Measurements from ENCODE around the gene LYST. TPM values are rescaled to one million over a fixed set of nuclear protein-coding genes. Genes with fewer than 3 reads are reported as not detected.

LYST gene
- total RNA-seq, 2 experiments from 2014 or later = 24.7 to 26.8 TPM

GRCh38 chr1:235735621-235736020 is 131.1 kb downstream of the LYST start:
- peaks cover 2% of the 10 kb centered on the region for H3K4me1 Mint-ChIP-seq
- ChIA-PET CTCF (interaction anchor here (0.6 kb wide), 1 partner anchor 46 kb away, joined by 4 read pairs; no protein-coding TSS in a partner anchor), POLR2A (no interaction called here)
- H3K4me3 Mint-ChIP-seq = no peak overlapping the region
- no peak overlapping the region for H3K27ac Mint-ChIP-seq
- no peak for DNase-seq
- no peaks in the 10 kb centered on the region for H3K27me3 Mint-ChIP-seq
- H3K9me3 Mint-ChIP-seq = no peaks in the 10 kb centered on the region
- peaks cover 24% of the 10 kb centered on the region for H3K36me3 Mint-ChIP-seq (ENCODE audit: low read depth)

- no peak overlapping the region for H3K4me3 Mint-ChIP-seq
- CTCF ChIA-PET = no interaction called here
- POLR2A ChIA-PET = no interaction called here
- peaks cover 2% of the 10 kb centered on the region for H3K4me1 Mint-ChIP-seq
- no peaks in the 10 kb centered on the region for H3K9me3 Mint-ChIP-seq
- no peaks in the 10 kb centered on the region for H3K27me3 Mint-ChIP-seq
- H3K36me3 Mint-ChIP-seq (ENCODE audit: low read depth) = peaks cover 15% of the 10 kb centered on the region
- H3K27ac Mint-ChIP-seq = no peak overlapping the region
- DNase-seq = no peak
These were observed 132.4 kb downstream of the LYST start for GRCh38 chr1:235734335-235734734.

GRCh38 chr1:235730007-235730406 is 136.7 kb downstream of the LYST start:
- no peak for DNase-seq
- no peak overlapping the region for H3K27ac Mint-ChIP-seq
- POLR2A ChIA-PET = no interaction called here
- H3K27me3 Mint-ChIP-seq = no peaks in the 10 kb centered on the region
- H3K36me3 Mint-ChIP-seq (ENCODE audit: low read depth) = no peaks in the 10 kb centered on the region
- peaks cover 2% of the 10 kb centered on the region for H3K4me1 Mint-ChIP-seq
- no peaks in the 10 kb centered on the region for H3K9me3 Mint-ChIP-seq
- H3K4me3 Mint-ChIP-seq = no peak overlapping the region
- CTCF ChIA-PET = no interaction called here

- ChIA-PET CTCF (no interaction called here), POLR2A (no interaction called here)
- Mint-ChIP-seq H3K4me3 (no peak overlapping the region), H3K9me3 (no peaks in the 10 kb centered on the region), H3K36me3 (ENCODE audit: low read depth) (no peaks in the 10 kb centered on the region), H3K4me1 (no peaks in the 10 kb centered on the region), H3K27ac (no peak overlapping the region), H3K27me3 (no peaks in the 10 kb centered on the region)
- DNase-seq = no peak
These were observed 140.1 kb downstream of the LYST start for GRCh38 chr1:235726557-235726956.

GRCh38 chr1:235725434-235725833 is 141.3 kb downstream of the LYST start:
- POLR2A ChIA-PET = no interaction called here
- Mint-ChIP-seq H3K27ac (no peak overlapping the region), H3K36me3 (ENCODE audit: low read depth) (peaks cover 3% of the 10 kb centered on the region), H3K4me1 (no peaks in the 10 kb centered on the region), H3K27me3 (no peaks in the 10 kb centered on the region), H3K9me3 (no peaks in the 10 kb centered on the region), H3K4me3 (no peak overlapping the region)
- CTCF ChIA-PET = interaction anchor here (0.9 kb wide), 1 partner anchor 9 kb away, joined by 4 read pairs; no protein-coding TSS in a partner anchor
- DNase-seq = no peak

GRCh38 chr1:235724730-235725129 is 142.0 kb downstream of the LYST start:
- Mint-ChIP-seq H3K27ac (no peak overlapping the region), H3K36me3 (ENCODE audit: low read depth) (peaks cover 6% of the 10 kb centered on the region), H3K4me3 (no peak overlapping the region), H3K27me3 (no peaks in the 10 kb centered on the region), H3K9me3 (no peaks in the 10 kb centered on the region), H3K4me1 (no peaks in the 10 kb centered on the region)
- ChIA-PET POLR2A (no interaction called here), CTCF (no interaction called here)
- DNase-seq = no peak

- peaks cover 16% of the 10 kb centered on the region for H3K36me3 Mint-ChIP-seq (ENCODE audit: low read depth)
- no peaks in the 10 kb centered on the region for H3K9me3 Mint-ChIP-seq
- H3K27me3 Mint-ChIP-seq = no peaks in the 10 kb centered on the region
- ChIA-PET CTCF (no interaction called here), POLR2A (no interaction called here)
- no peak overlapping the region for H3K4me3 Mint-ChIP-seq
- no peak overlapping the region for H3K27ac Mint-ChIP-seq
- no peak for DNase-seq
- H3K4me1 Mint-ChIP-seq = no peaks in the 10 kb centered on the region
These were observed 143.8 kb downstream of the LYST start for GRCh38 chr1:235722858-235723257.

- no peaks in the 10 kb centered on the region for H3K27me3 Mint-ChIP-seq
- H3K9me3 Mint-ChIP-seq = no peaks in the 10 kb centered on the region
- ChIA-PET CTCF (no interaction called here), POLR2A (no interaction called here)
- no peak for DNase-seq
- no peaks in the 10 kb centered on the region for H3K4me1 Mint-ChIP-seq
- no peak overlapping the region for H3K4me3 Mint-ChIP-seq
- no peak overlapping the region for H3K27ac Mint-ChIP-seq
- H3K36me3 Mint-ChIP-seq (ENCODE audit: low read depth) = peaks cover 16% of the 10 kb centered on the region
These were observed 144.7 kb downstream of the LYST start for GRCh38 chr1:235721982-235722381.

- Mint-ChIP-seq H3K4me3 (no peak overlapping the region), H3K4me1 (no peaks in the 10 kb centered on the region), H3K27ac (no peak overlapping the region), H3K9me3 (no peaks in the 10 kb centered on the region), H3K36me3 (ENCODE audit: low read depth) (peaks cover 16% of the 10 kb centered on the region), H3K27me3 (no peaks in the 10 kb centered on the region)
- no peak for DNase-seq
- ChIA-PET CTCF (no interaction called here), POLR2A (no interaction called here)
These were observed 146.2 kb downstream of the LYST start for GRCh38 chr1:235720544-235720943.

GRCh38 chr1:235714205-235714897 is 152.4 kb downstream of the LYST start:
- POLR2A ChIA-PET = no interaction called here

GRCh38 chr1:235712812-235713211 is 153.9 kb downstream of the LYST start:
- no peak for DNase-seq
- H3K36me3 Mint-ChIP-seq (ENCODE audit: low read depth) = peaks cover 20% of the 10 kb centered on the region
- no peak overlapping the region for H3K27ac Mint-ChIP-seq
- H3K9me3 Mint-ChIP-seq = no peaks in the 10 kb centered on the region
- H3K27me3 Mint-ChIP-seq = no peaks in the 10 kb centered on the region
- H3K4me1 Mint-ChIP-seq = no peaks in the 10 kb centered on the region
- H3K4me3 Mint-ChIP-seq = no peak overlapping the region
- POLR2A ChIA-PET = no interaction called here
- CTCF ChIA-PET = no interaction called here

More at GRCh38 chr1:235714205-235714897, 152.4 kb downstream of the LYST start:
- Mint-ChIP-seq H3K9me3 (no peaks in the 10 kb centered on the region), H3K36me3 (ENCODE audit: low read depth) (peaks cover 21% of the 10 kb centered on the region), H3K27ac (no peak overlapping the region), H3K4me3 (no peak overlapping the region), H3K4me1 (no peaks in the 10 kb centered on the region), H3K27me3 (no peaks in the 10 kb centered on the region)
- CTCF ChIA-PET = interaction anchor here (1.0 kb wide), 1 partner anchor 11 kb away, joined by 4 read pairs; no protein-coding TSS in a partner anchor
- no peak for DNase-seq

- ChIA-PET CTCF (no interaction called here), POLR2A (no interaction called here)
- no peaks in the 10 kb centered on the region for H3K27me3 Mint-ChIP-seq
- DNase-seq = no peak
- no peaks in the 10 kb centered on the region for H3K9me3 Mint-ChIP-seq
- H3K4me3 Mint-ChIP-seq = no peak overlapping the region
- no peak overlapping the region for H3K27ac Mint-ChIP-seq
- H3K4me1 Mint-ChIP-seq = no peaks in the 10 kb centered on the region
- H3K36me3 Mint-ChIP-seq (ENCODE audit: low read depth) = peaks cover 29% of the 10 kb centered on the region
These were observed 156.0 kb downstream of the LYST start for GRCh38 chr1:235710687-235711086.

- ChIA-PET CTCF (no interaction called here), POLR2A (no interaction called here)
- DNase-seq = no peak
- H3K4me3 Mint-ChIP-seq = no peak overlapping the region
- peaks cover 24% of the 10 kb centered on the region for H3K36me3 Mint-ChIP-seq (ENCODE audit: low read depth)
- H3K27me3 Mint-ChIP-seq = no peaks in the 10 kb centered on the region
- H3K9me3 Mint-ChIP-seq = no peaks in the 10 kb centered on the region
- H3K27ac Mint-ChIP-seq = no peak overlapping the region
- no peaks in the 10 kb centered on the region for H3K4me1 Mint-ChIP-seq
These were observed 157.7 kb downstream of the LYST start for GRCh38 chr1:235709018-235709417.

- ChIA-PET CTCF (no interaction called here), POLR2A (no interaction called here)
- peaks cover 27% of the 10 kb centered on the region for H3K36me3 Mint-ChIP-seq (ENCODE audit: low read depth)
- H3K9me3 Mint-ChIP-seq = no peaks in the 10 kb centered on the region
- H3K4me1 Mint-ChIP-seq = no peaks in the 10 kb centered on the region
- no peak for DNase-seq
- H3K27me3 Mint-ChIP-seq = no peaks in the 10 kb centered on the region
- no peak overlapping the region for H3K27ac Mint-ChIP-seq
- no peak overlapping the region for H3K4me3 Mint-ChIP-seq
These were observed 158.2 kb downstream of the LYST start for GRCh38 chr1:235708390-235708962.

Data from activated CD4-positive, alpha-beta T cell treated with anti-CD3 and anti-CD28 coated beads, Interleukin-2, amount 10 ng/mL, durations not matched to agents 7 days and 5 days (primary cell).